T47D (cell line): ENCODE data around the gene APEX2.
"Not testable (repeated sequence)": the region's sequence is repeated elsewhere in the genome, so short reads cannot be mapped to it uniquely, and the experiment has no call there.

Experiments used
- DNase-seq, 2 experiments: peaks; one replicate each; pipeline versions ENCODE4 v3.0.0 to v3.0.0-alpha.2; 2011 to 2012; ENCODE audit warnings: low read depth in 1 of 2, low spot score in 1 of 2
- JUND ChIP-seq: IDR thresholded peaks from 2 replicates; pipeline ENCODE4 v1.6.1; 2012; ENCODE audit warnings: low read depth
- in situ Hi-C: cut with HindIII; loops from 2 replicates; pipeline ENCODE4 v1.10.0; 2016; ENCODE audit warnings: low sequenced_read_pairs, low pct_unique_long_range_greater_than_20kb

The APEX2 gene

GRCh38 chrX:55029291-55029690 is 29.1 kb downstream of the APEX2 start:
- in situ Hi-C loops = no loop called here
- TF ChIP-seq JUND = no peak
- no peak for DNase-seq

GRCh38 chrX:55030271-55031205 is 30.4 kb downstream of the APEX2 start, which contains the start of gene ALAS2:
Gene ALAS2, minus strand, starts transcription at chrX:55030977. Its CDS starts 4,977 bp downstream, at chrX:55026000.
- TF ChIP-seq JUND = no peak
- in situ Hi-C loops = no loop called here
- no peak for DNase-seq

GRCh38 chrX:55033429-55033828 is 33.3 kb downstream of the APEX2 start:
- TF ChIP-seq JUND = no peak
- DNase-seq = no peak
- in situ Hi-C loops = no loop called here

- no peak for DNase-seq
- in situ Hi-C loops = no loop called here
- no peak for TF ChIP-seq JUND
Measured at GRCh38 chrX:55039471-55039870, 39.3 kb downstream of the APEX2 start.

- DNase-seq = no peak
- in situ Hi-C loops = no loop called here
- no peak for TF ChIP-seq JUND
Measured at GRCh38 chrX:55041514-55041913, 41.4 kb downstream of the APEX2 start.

GRCh38 chrX:55050599-55050998 is 50.4 kb downstream of the APEX2 start:
- in situ Hi-C loops, DNase-seq: not testable (repeated sequence)

GRCh38 chrX:55056820-55057674 is 56.9 kb downstream of the APEX2 start:
- in situ Hi-C loops = no loop called here
- DNase-seq = no peak
- TF ChIP-seq JUND = no peak

- in situ Hi-C loops = no loop called here
- peak in 1 of 2 experiments; percentile 47 for DNase-seq
Measured at GRCh38 chrX:55057675-55058249, 57.6 kb downstream of the APEX2 start.

More at GRCh38 chrX:55057675-55058249, 57.6 kb downstream of the APEX2 start:
- TF ChIP-seq JUND = no peak
